Stomach smooth muscle (tissue), 2 donors: ENCODE results near the gene SEL1L3.
A peak's percentile ranks its signal among the peaks of the same experiment; 100 is the strongest.

ENCODE experiments used
- H3K27ac ChIP-seq: one replicate; pipeline ENCODE4 v1.7.0; 2013; ENCODE audit warnings: mild to moderate bottlenecking, low read length, inconsistent platforms
- H3K27me3 ChIP-seq, 2 donors: one replicate each; pipeline ENCODE4 v1.7.0; 2013; ENCODE audit warnings: low read length in 2 of 2; ENCODE audit not compliant: insufficient read depth in 2 of 2, control insufficient read depth in 1 of 2
- H3K36me3 ChIP-seq, 2 donors: one replicate each; pipeline ENCODE4 v1.7.0; 2013; ENCODE audit warnings: low read length in 2 of 2; ENCODE audit not compliant: control insufficient read depth in 2 of 2, insufficient read depth in 2 of 2
- H3K4me1 ChIP-seq: one replicate; pipeline ENCODE4 v1.7.0; 2013; ENCODE audit warnings: low read length; ENCODE audit not compliant: control insufficient read depth, insufficient read depth
- H3K4me3 ChIP-seq, 2 donors: one replicate each; pipeline ENCODE4 v1.7.0; 2013; ENCODE audit warnings: low read length in 2 of 2
- H3K9ac ChIP-seq, 2 donors: one replicate each; pipeline ENCODE4 v1.7.0; 2013; ENCODE audit warnings: low read length in 2 of 2, mild to moderate bottlenecking in 1 of 2
- H3K9me3 ChIP-seq, 2 donors: one replicate each; pipeline ENCODE4 v1.7.0; 2013; ENCODE audit warnings: low read length in 2 of 2; ENCODE audit not compliant: control insufficient read depth in 2 of 2
- donor health status: healthy.
- donor health status: Pancreatic carcinoma.

The SEL1L3 gene

GRCh38 chr4:25845841-25846653 is 16.7 kb downstream of the SEL1L3 start:
- H3K27ac ChIP-seq: no peak overlapping the region
- H3K9ac ChIP-seq: no peak overlapping the region
- H3K4me3 ChIP-seq: no peak overlapping the region
- H3K4me1 ChIP-seq: no peaks in the 10 kb centered on the region
- peaks cover 0 to 5% of the 10 kb centered on the region in 2 donors for H3K27me3 ChIP-seq
- no peaks in the 10 kb centered on the region for H3K36me3 ChIP-seq
- H3K9me3 ChIP-seq: no peaks in the 10 kb centered on the region

GRCh38 chr4:25844961-25845712 is 17.7 kb downstream of the SEL1L3 start:
- Histone ChIP-seq H3K27me3 (peaks cover 0 to 5% of the 10 kb centered on the region in 2 donors), H3K9me3 (peaks cover 0 to 2% of the 10 kb centered on the region in 2 donors), H3K4me3 (no peak overlapping the region), H3K27ac (no peak overlapping the region), H3K9ac (no peak overlapping the region), H3K4me1 (no peaks in the 10 kb centered on the region), H3K36me3 (no peaks in the 10 kb centered on the region)

GRCh38 chr4:25843340-25844097 is 19.3 kb downstream of the SEL1L3 start:
- Histone ChIP-seq H3K36me3 (no peaks in the 10 kb centered on the region), H3K9ac (no peak overlapping the region), H3K4me1 (no peaks in the 10 kb centered on the region), H3K9me3 (peaks cover 0 to 2% of the 10 kb centered on the region in 2 donors), H3K27ac (no peak overlapping the region), H3K27me3 (peaks cover 0 to 5% of the 10 kb centered on the region in 2 donors), H3K4me3 (peak overlapping the region in 1 of 2 donors; percentile 35)

GRCh38 chr4:25842229-25842845 is 20.5 kb downstream of the SEL1L3 start:
- Histone ChIP-seq H3K4me3 (no peak overlapping the region), H3K9ac (no peak overlapping the region), H3K36me3 (no peaks in the 10 kb centered on the region), H3K27me3 (peaks cover 0 to 5% of the 10 kb centered on the region in 2 donors), H3K9me3 (peaks cover 0 to 2% of the 10 kb centered on the region in 2 donors), H3K4me1 (no peaks in the 10 kb centered on the region), H3K27ac (no peak overlapping the region)

- H3K27me3 ChIP-seq: peaks cover 0 to 3% of the 10 kb centered on the region in 2 donors
Measured at GRCh38 chr4:25839687-25840086, 23.1 kb downstream of the SEL1L3 start.

GRCh38 chr4:25839233-25839632 is 23.6 kb downstream of the SEL1L3 start:
- Histone ChIP-seq H3K36me3 (no peaks in the 10 kb centered on the region), H3K9ac (no peak overlapping the region), H3K4me3 (no peak overlapping the region), H3K4me1 (no peaks in the 10 kb centered on the region), H3K9me3 (peaks cover 0 to 2% of the 10 kb centered on the region in 2 donors), H3K27me3 (peaks cover 0 to 3% of the 10 kb centered on the region in 2 donors), H3K27ac (no peak overlapping the region)

More at GRCh38 chr4:25839687-25840086, 23.1 kb downstream of the SEL1L3 start:
- no peak overlapping the region for H3K27ac ChIP-seq
- H3K9ac ChIP-seq: no peak overlapping the region
- H3K36me3 ChIP-seq: no peaks in the 10 kb centered on the region
- H3K9me3 ChIP-seq: peaks cover 0 to 2% of the 10 kb centered on the region in 2 donors
- H3K4me3 ChIP-seq: no peak overlapping the region
- no peaks in the 10 kb centered on the region for H3K4me1 ChIP-seq

GRCh38 chr4:25838526-25838925 is 24.3 kb downstream of the SEL1L3 start:
- Histone ChIP-seq H3K9me3 (peaks cover 0 to 2% of the 10 kb centered on the region in 2 donors), H3K4me1 (no peaks in the 10 kb centered on the region), H3K4me3 (no peak overlapping the region), H3K9ac (no peak overlapping the region), H3K27ac (no peak overlapping the region), H3K36me3 (no peaks in the 10 kb centered on the region), H3K27me3 (peaks cover 0 to 3% of the 10 kb centered on the region in 2 donors)

- Histone ChIP-seq H3K27me3 (no peaks in the 10 kb centered on the region), H3K27ac (no peak overlapping the region), H3K9me3 (peaks cover 0 to 2% of the 10 kb centered on the region in 2 donors), H3K4me3 (no peak overlapping the region), H3K36me3 (no peaks in the 10 kb centered on the region), H3K4me1 (no peaks in the 10 kb centered on the region), H3K9ac (no peak overlapping the region)
Measured at GRCh38 chr4:25837107-25837506, 25.7 kb downstream of the SEL1L3 start.

- Histone ChIP-seq H3K9me3 (no peaks in the 10 kb centered on the region), H3K27ac (no peak overlapping the region), H3K9ac (no peak overlapping the region), H3K36me3 (no peaks in the 10 kb centered on the region), H3K4me3 (no peak overlapping the region), H3K27me3 (no peaks in the 10 kb centered on the region), H3K4me1 (no peaks in the 10 kb centered on the region)
Measured at GRCh38 chr4:25835384-25835783, 27.4 kb downstream of the SEL1L3 start.

- Histone ChIP-seq H3K27ac (no peak overlapping the region), H3K27me3 (no peaks in the 10 kb centered on the region), H3K4me3 (no peak overlapping the region), H3K9ac (no peak overlapping the region), H3K36me3 (no peaks in the 10 kb centered on the region), H3K9me3 (no peaks in the 10 kb centered on the region), H3K4me1 (no peaks in the 10 kb centered on the region)
Measured at GRCh38 chr4:25834411-25835107, 28.2 kb downstream of the SEL1L3 start.
